WERI-Rb-1 (cell line): Measurements from ENCODE around the gene NT5DC3.

Experiments
- DNase-seq: peaks from one replicate; pipeline ENCODE4 v3.0.0-alpha.2; 2020
- H3K27ac ChIP-seq: fragments of 250-450 bp; sonication (Bioruptor Pico); 2 replicates; pipeline ENCODE4 v1.5.1; 2020; ENCODE audit warnings: mild to moderate bottlenecking, moderate library complexity
- H3K27me3 ChIP-seq: fragments of 250-450 bp; sonication (Bioruptor Pico); 2 replicates; pipeline ENCODE4 v1.5.1; 2021; ENCODE audit warnings: mild to moderate bottlenecking, low read depth, moderate library complexity; ENCODE audit not compliant: insufficient read depth, severe bottlenecking
- H3K36me3 ChIP-seq: fragments of 250-450 bp; sonication (Bioruptor Pico); 2 replicates; pipeline ENCODE4 v1.5.1; 2020; ENCODE audit warnings: mild to moderate bottlenecking, moderate library complexity
- H3K4me3 ChIP-seq: 2 replicates; pipeline ENCODE4 v1.5.1; 2011; ENCODE audit warnings: low read depth, mild to moderate bottlenecking, control low read depth, low read length
- H3K9me3 ChIP-seq: fragments of 250-450 bp; sonication (Bioruptor Pico); 2 replicates; pipeline ENCODE4 v1.5.1; 2021; ENCODE audit warnings: mild to moderate bottlenecking, moderate library complexity; ENCODE audit not compliant: severe bottlenecking
- TF ChIP-seq, protein P1 (sequence below): IDR thresholded peaks from 2 replicates; pipeline ENCODE4 v1.5.1; 2011; ENCODE audit warnings: low read depth, mild to moderate bottlenecking, control low read depth, inconsistent platforms, low read length

The NT5DC3 gene

DNA sequence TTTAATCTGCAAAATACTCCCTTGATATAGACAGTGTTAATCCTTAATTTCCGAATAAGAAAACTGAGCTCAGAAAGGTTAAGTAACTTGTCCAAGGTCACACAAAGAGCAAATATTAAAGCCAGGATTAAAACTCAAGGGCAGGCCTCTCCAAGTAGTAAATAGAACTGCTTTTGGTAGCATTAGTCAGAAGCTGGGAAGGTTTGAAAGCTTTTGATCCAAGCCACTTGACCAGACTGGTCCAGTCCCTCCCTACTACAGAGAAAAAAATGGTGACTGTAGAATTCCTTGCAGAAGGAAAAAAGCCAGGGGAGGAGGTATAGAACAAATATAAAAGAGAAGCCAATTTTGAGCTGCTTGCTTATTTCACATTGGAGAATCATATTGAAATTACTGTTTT is 111.5 kb downstream of the NT5DC3 start:
- Histone ChIP-seq H3K9me3 (peaks cover 8% of the 10 kb centered on the region), H3K4me3 (no peak overlapping the region), H3K36me3 (no peaks in the 10 kb centered on the region), H3K27me3 (no peaks in the 10 kb centered on the region), H3K27ac (no peak overlapping the region)
- TF ChIP-seq, protein P1, sequence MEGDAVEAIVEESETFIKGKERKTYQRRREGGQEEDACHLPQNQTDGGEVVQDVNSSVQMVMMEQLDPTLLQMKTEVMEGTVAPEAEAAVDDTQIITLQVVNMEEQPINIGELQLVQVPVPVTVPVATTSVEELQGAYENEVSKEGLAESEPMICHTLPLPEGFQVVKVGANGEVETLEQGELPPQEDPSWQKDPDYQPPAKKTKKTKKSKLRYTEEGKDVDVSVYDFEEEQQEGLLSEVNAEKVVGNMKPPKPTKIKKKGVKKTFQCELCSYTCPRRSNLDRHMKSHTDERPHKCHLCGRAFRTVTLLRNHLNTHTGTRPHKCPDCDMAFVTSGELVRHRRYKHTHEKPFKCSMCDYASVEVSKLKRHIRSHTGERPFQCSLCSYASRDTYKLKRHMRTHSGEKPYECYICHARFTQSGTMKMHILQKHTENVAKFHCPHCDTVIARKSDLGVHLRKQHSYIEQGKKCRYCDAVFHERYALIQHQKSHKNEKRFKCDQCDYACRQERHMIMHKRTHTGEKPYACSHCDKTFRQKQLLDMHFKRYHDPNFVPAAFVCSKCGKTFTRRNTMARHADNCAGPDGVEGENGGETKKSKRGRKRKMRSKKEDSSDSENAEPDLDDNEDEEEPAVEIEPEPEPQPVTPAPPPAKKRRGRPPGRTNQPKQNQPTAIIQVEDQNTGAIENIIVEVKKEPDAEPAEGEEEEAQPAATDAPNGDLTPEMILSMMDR, result no peak
- no peak for DNase-seq

DNA sequence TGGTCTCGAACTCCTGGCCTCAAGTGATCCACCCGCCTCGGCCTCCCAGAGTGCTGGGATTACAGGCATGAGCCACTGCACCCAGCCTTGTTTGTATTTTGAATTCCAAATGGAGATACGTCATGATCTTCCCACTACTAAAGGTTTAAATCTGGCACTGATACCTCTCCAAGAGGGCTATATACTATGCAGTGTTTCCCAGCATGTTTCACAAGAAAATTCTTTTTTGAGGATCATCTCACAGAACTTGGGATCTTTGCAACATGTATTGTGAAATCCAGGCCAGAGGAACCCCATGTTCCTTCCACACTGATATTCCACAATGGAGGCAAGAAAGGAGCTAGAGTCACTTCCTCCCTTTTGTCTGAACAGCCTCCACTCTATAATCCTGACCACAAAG is 112.7 kb downstream of the NT5DC3 start:
- Histone ChIP-seq H3K36me3 (no peaks in the 10 kb centered on the region), H3K4me3 (no peak overlapping the region), H3K9me3 (peaks cover 8% of the 10 kb centered on the region), H3K27me3 (no peaks in the 10 kb centered on the region), H3K27ac (no peak overlapping the region)
- TF ChIP-seq, protein P1, result no peak
- no peak for DNase-seq

DNA sequence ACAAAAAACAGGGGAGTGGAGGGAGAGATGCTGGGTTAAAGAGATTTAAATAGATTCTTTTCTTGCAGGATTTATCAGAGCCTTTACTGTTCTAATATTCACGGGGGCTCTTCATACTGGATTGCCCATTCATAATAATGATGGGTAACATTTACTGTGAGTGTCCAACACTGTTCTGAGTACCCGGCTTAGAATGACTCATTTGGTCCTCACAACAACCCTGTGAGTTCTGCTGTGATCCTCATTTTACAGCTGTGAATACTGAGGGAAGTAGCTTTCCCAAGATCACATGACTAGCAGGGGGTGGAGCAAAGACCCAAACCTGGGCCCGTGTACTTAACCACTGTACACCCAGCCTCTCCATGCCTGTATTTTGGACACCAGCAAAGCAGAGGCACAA is 113.4 kb downstream of the NT5DC3 start:
- peaks cover 8% of the 10 kb centered on the region for H3K9me3 ChIP-seq
- DNase-seq, result no peak
- H3K4me3 ChIP-seq, result no peak overlapping the region
- no peak overlapping the region for H3K27ac ChIP-seq
- H3K27me3 ChIP-seq, result no peaks in the 10 kb centered on the region
- no peaks in the 10 kb centered on the region for H3K36me3 ChIP-seq
- TF ChIP-seq, protein P1, result no peak

DNA sequence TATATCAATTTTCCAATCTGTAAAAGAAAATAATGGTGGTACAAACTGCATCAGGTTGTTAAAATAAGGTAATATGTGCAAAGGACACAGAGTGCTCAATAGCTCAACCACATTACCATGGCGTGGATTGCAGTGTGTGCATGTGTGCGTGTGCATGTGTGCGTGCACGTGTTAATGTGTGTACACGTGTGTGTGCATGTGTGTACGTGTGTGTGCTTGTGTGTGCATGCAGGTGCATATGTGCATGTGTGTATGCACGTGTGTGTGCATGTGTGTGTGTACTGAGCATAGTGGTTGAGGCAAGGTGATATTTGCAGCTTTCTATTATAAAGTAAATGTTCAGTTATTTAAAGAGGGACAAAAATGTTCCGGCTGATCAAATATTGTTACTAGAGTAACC is 115.6 kb downstream of the NT5DC3 start:
- Histone ChIP-seq H3K36me3 (no peaks in the 10 kb centered on the region), H3K27me3 (no peaks in the 10 kb centered on the region), H3K9me3 (no peaks in the 10 kb centered on the region), H3K27ac (no peak overlapping the region), H3K4me3 (no peak overlapping the region)
- TF ChIP-seq, protein P1, result no peak
- no peak for DNase-seq
